ENCODE data around the gene ATP6V1A. TPM values are rescaled to one million over a fixed set of nuclear protein-coding genes. Genes with fewer than 3 reads are reported as not detected.

ATP6V1A gene
- total RNA-seq, 4 donors from 2014 or later: 21.9 to 47.2 (median 33.3) TPM

- TF ChIP-seq POLR2AphosphoS5 (IDR thresholded peaks at IDR 0.05) (no peak), EP300 (IDR thresholded peaks at IDR 0.05; ENCODE audit: low read depth) (no peak), CTCF (IDR thresholded peaks at IDR 0.05) (no peak), POLR2A (IDR thresholded peaks at IDR 0.05) (no peak)
- no peak for DNase-seq
- Histone ChIP-seq H3K27me3 (no peaks in the 10 kb centered on the region), H3K36me3 (no peaks in the 10 kb centered on the region), H3K4me3 (no peak overlapping the region), H3K4me1 (peaks cover 0 to 7% (median 3%) of the 10 kb centered on the region in 4 donors), H3K9me3 (no peaks in the 10 kb centered on the region), H3K27ac (no peak overlapping the region)
- intact Hi-C loops (cut with DNase I; ENCODE audit: low total_unique reads): no loop called here
- in situ Hi-C loops (cut with MboI; ENCODE audit: low pct_ligation_motif_present in 1 of 4, low pct_unique_long_range_greater_than_20kb in 1 of 4, low sequenced_read_pairs in 3 of 4): no loop called here
Observed at GRCh38 chr3:113834983-113835382, 88.1 kb downstream of the ATP6V1A start.

- peak in 1 of 3 donors; percentile 19 for TF ChIP-seq POLR2AphosphoS5 (IDR thresholded peaks at IDR 0.05)
- TF ChIP-seq EP300 (IDR thresholded peaks at IDR 0.05; ENCODE audit: low read depth): no peak
- TF ChIP-seq POLR2A (IDR thresholded peaks at IDR 0.05): no peak
- TF ChIP-seq CTCF (IDR thresholded peaks at IDR 0.05): peak; percentile 75 to 89 (median 79)
- Histone ChIP-seq H3K4me3 (peak within 1 kb of the TSS; percentile 31 to 59 (median 50)), H3K9me3 (no peaks in the 10 kb centered on the region), H3K4me1 (peaks cover 0 to 4% (median 3%) of the 10 kb centered on the region in 4 donors), H3K36me3 (no peaks in the 10 kb centered on the region), H3K27ac (peak within 1 kb of the TSS; percentile 43 to 64 (median 53)), H3K27me3 (no peaks in the 10 kb centered on the region)
- WGBS, 2 donors (ENCODE audit: low coverage in 1 of 2): 0 to 1% methylated on average over 12 to 48 of the region's 48 CpGs
- in situ Hi-C loops (cut with MboI; ENCODE audit: low pct_ligation_motif_present in 1 of 4, low pct_unique_long_range_greater_than_20kb in 1 of 4, low sequenced_read_pairs in 3 of 4): no loop called here
- intact Hi-C loops (cut with DNase I; ENCODE audit: low total_unique reads): no loop called here
- peak; percentile 89 for DNase-seq
Observed at GRCh38 chr3:113838631-113839209, 91.9 kb downstream of the ATP6V1A start, which contains the start of gene GRAMD1C. Gene GRAMD1C (plus strand): TSS chr3:113838788. CDS start chr3:113838910, 122 bp downstream.

DNA sequence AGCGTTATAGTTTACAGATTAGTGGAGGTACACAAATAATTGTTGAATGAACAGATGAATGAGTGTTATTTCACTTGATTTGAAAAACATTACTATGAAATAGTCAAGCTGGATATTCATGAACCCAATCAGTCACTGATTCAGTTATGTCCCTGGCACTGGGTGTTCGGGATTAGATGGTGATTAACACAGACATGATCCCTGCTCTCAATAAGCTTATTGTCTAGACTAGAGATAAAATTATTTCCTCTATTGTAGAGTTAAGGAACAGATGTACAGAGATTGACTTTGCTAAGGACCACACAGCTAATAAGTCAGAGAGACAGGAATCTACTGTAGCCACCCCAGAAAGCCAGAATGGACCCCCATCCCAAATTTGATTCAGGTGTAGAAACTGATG lies 92.7 kb downstream of the ATP6V1A start:
- Histone ChIP-seq H3K36me3 (no peaks in the 10 kb centered on the region), H3K27me3 (no peaks in the 10 kb centered on the region), H3K4me3 (no peak overlapping the region), H3K27ac (no peak overlapping the region), H3K4me1 (peaks cover 0 to 4% (median 3%) of the 10 kb centered on the region in 4 donors), H3K9me3 (no peaks in the 10 kb centered on the region)
- no peak for TF ChIP-seq CTCF (IDR thresholded peaks at IDR 0.05)
- TF ChIP-seq EP300 (IDR thresholded peaks at IDR 0.05; ENCODE audit: low read depth): no peak
- no peak for TF ChIP-seq POLR2AphosphoS5 (IDR thresholded peaks at IDR 0.05)
- no peak for TF ChIP-seq POLR2A (IDR thresholded peaks at IDR 0.05)
- 70 to 73% methylated on average over 2 of the region's 2 CpGs for whole genome bisulfite sequencing, 2 donors (ENCODE audit: low coverage in 1 of 2)
- intact Hi-C loops (cut with DNase I; ENCODE audit: low total_unique reads) (no loop called here), in situ Hi-C loops (cut with MboI; ENCODE audit: low pct_ligation_motif_present in 1 of 4, low pct_unique_long_range_greater_than_20kb in 1 of 4, low sequenced_read_pairs in 3 of 4) (no loop called here)
- no peak for DNase-seq

GRCh38 chr3:113844622-113845222 lies 97.9 kb downstream of the ATP6V1A start:
- DNase-seq: no peak
- intact Hi-C loops (cut with DNase I; ENCODE audit: low total_unique reads) (no loop called here), in situ Hi-C loops (cut with MboI; ENCODE audit: low pct_ligation_motif_present in 1 of 4, low pct_unique_long_range_greater_than_20kb in 1 of 4, low sequenced_read_pairs in 3 of 4) (loop anchor here in 2 of 4 donors (5.0 to 10.0 kb wide), 2 partner anchors 68 to 70 kb away; no protein-coding TSS in a partner anchor)
- no peaks in the 10 kb centered on the region for H3K9me3 ChIP-seq
- peak overlapping the region in 2 of 4 donors; percentile 5 to 21 for H3K27ac ChIP-seq
- TF ChIP-seq CTCF (IDR thresholded peaks at IDR 0.05) (peak; percentile 49 to 65 (median 53)), POLR2AphosphoS5 (IDR thresholded peaks at IDR 0.05) (no peak)
- no peaks in the 10 kb centered on the region for H3K27me3 ChIP-seq
- peaks cover 0 to 19% (median 8%) of the 10 kb centered on the region in 4 donors for H3K4me1 ChIP-seq
- WGBS, 2 donors (ENCODE audit: low coverage in 1 of 2): 43 to 49% methylated on average over 4 of the region's 4 CpGs
- H3K4me3 ChIP-seq: no peak overlapping the region
- H3K36me3 ChIP-seq: no peaks in the 10 kb centered on the region
